HCT116 (cell line): Measurements from ENCODE around the gene NR2F1-AS1. TPM values are rescaled to one million over a fixed set of nuclear protein-coding genes. Genes with fewer than 3 reads are reported as not detected.
A peak's percentile ranks its signal among the peaks of the same experiment; 100 is the strongest.

Source experiments
- ATAC-seq: fragments of 200-7000 bp; cut with Tn5 transposase; 2 replicates; pipeline ENCODE4 v1.9.1; 2020; ENCODE audit warnings: mild to moderate bottlenecking, moderate library complexity
- BruUV-seq: library from RNA; stranded (reverse); fragments of 400-500 nt; replicated peaks from 2 replicates; lab custom pipeline; 2021; lab: Mats Ljungman, UMichigan
- CTCF ChIA-PET: fragments of 300-600 bp; sonication (Branson Sonifier 250); formaldehyde crosslinking; loops from one replicate; lab custom pipeline; 2021; ENCODE audit warnings: antibody characterized with exemption; lab: Charles Lee
- POLR2A ChIA-PET: fragments of 300-600, 350-600 bp; sonication (Branson Sonifier 250); formaldehyde crosslinking; loops from one replicate; lab custom pipeline; 2021; ENCODE audit warnings: antibody characterized with exemption; lab: Charles Lee
- RAD21 ChIA-PET, 2 experiments: fragments of 300-600 bp; sonication (Branson Sonifier 250); formaldehyde crosslinking; loops; one replicate each; lab custom pipeline; 2023; ENCODE audit warnings: low total read pairs in 2 of 2; ENCODE audit not compliant: uncharacterized antibody in 2 of 2, unreplicated experiment in 2 of 2, low non-redundant PET in 1 of 2; lab: Charles Lee
- DNase-seq: peaks from one replicate; pipeline ENCODE4 v3.0.0-alpha.2; 2010; ENCODE audit warnings: low read depth, low spot score
- H2AFZ ChIP-seq: fragments of 200-600 bp; shearing (Covaris generic), sonication (generic); 2 replicates; pipeline ENCODE4 v1.6.1; 2017; ENCODE audit warnings: low read depth, mixed run types, mixed read lengths, antibody characterized with exemption, low read length; ENCODE audit not compliant: poor library complexity, severe bottlenecking
- H3K27ac ChIP-seq: 2 replicates; pipeline ENCODE4 v1.5.1; 2012; ENCODE audit warnings: low read depth, low read length
- H3K27me3 ChIP-seq: fragments of 200-600 bp; sonication (generic); 2 replicates; pipeline ENCODE4 v1.6.1; 2016; ENCODE audit warnings: mixed run types, low read length, mixed read lengths; ENCODE audit not compliant: insufficient read depth
- H3K36me3 ChIP-seq, 2 experiments: fragments of 200-500 bp in 1 of 2; fragments of 200-600 bp in 1 of 2; sonication (Bioruptor generic) in 1 of 2; sonication (generic) in 1 of 2; 2 replicates each; pipeline versions ENCODE4 v1.5.1 to v1.6.1; 2014 to 2016; ENCODE audit warnings: low read length in 2 of 2, inconsistent platforms in 1 of 2, mixed read lengths in 1 of 2, mixed run types in 1 of 2; ENCODE audit not compliant: insufficient read depth in 2 of 2, control insufficient read depth in 1 of 2
- H3K4me1 ChIP-seq, 2 experiments: fragments of 200-600 bp in 1 of 2; sonication (generic) in 1 of 2; 2 replicates each; pipeline versions ENCODE4 v1.5.1 to v1.6.1; 2012 to 2017; ENCODE audit warnings: low read length in 2 of 2, inconsistent platforms in 1 of 2, mild to moderate bottlenecking in 1 of 2, mixed read lengths in 1 of 2, mixed run types in 1 of 2, moderate library complexity in 1 of 2; ENCODE audit not compliant: insufficient read depth in 2 of 2, control insufficient read depth in 1 of 2
- H3K4me2 ChIP-seq: fragments of 200-600 bp; sonication (generic); 2 replicates; pipeline ENCODE4 v1.6.1; 2017; ENCODE audit warnings: mixed run types, low read length, mixed read lengths
- H3K4me3 ChIP-seq, 2 experiments: fragments of 200-600 bp in 1 of 2; sonication (generic) in 1 of 2; replicated peaks in 1 of 2; 2 replicates each; pipeline ENCODE4 v1.5.1; 2011 to 2016; ENCODE audit warnings: low read length in 2 of 2, control low read depth in 1 of 2, low read depth in 1 of 2, mild to moderate bottlenecking in 1 of 2, mixed read lengths in 1 of 2, mixed run types in 1 of 2
- H3K79me2 ChIP-seq: fragments of 200-600 bp; sonication (generic); 2 replicates; pipeline ENCODE4 v1.6.1; 2017; ENCODE audit warnings: mild to moderate bottlenecking, mixed run types, low read length, moderate library complexity, mixed read lengths; ENCODE audit not compliant: insufficient read depth
- H3K9ac ChIP-seq: fragments of 200-600 bp; sonication (generic); 2 replicates; pipeline ENCODE4 v1.6.1; 2016; ENCODE audit warnings: low read length, mixed read lengths
- H3K9me2 ChIP-seq: fragments of 200-600 bp; sonication (generic), shearing (Covaris generic); 2 replicates; pipeline ENCODE4 v1.6.1; 2017; ENCODE audit warnings: mixed run types, mild to moderate bottlenecking, moderate library complexity; ENCODE audit not compliant: insufficient read depth
- H3K9me3 ChIP-seq, 2 experiments: fragments of 200-500 bp in 1 of 2; fragments of 200-600 bp in 1 of 2; sonication (Bioruptor generic) in 1 of 2; sonication (generic) in 1 of 2; 2 replicates each; pipeline ENCODE4 v1.6.1; 2014 to 2017; ENCODE audit warnings: low read length in 2 of 2, mixed read lengths in 2 of 2, inconsistent platforms in 1 of 2, low read depth in 1 of 2, mild to moderate bottlenecking in 1 of 2, mixed run types in 1 of 2, moderate library complexity in 1 of 2; ENCODE audit not compliant: control insufficient read depth in 1 of 2, insufficient read depth in 1 of 2
- H4K20me1 ChIP-seq: fragments of 200-600 bp; sonication (generic), shearing (Covaris generic); 2 replicates; pipeline ENCODE4 v1.6.1; 2017; ENCODE audit warnings: mixed run types, mild to moderate bottlenecking, moderate library complexity; ENCODE audit not compliant: insufficient read depth
- EGR1 ChIP-seq: IDR thresholded peaks from 2 replicates; pipeline ENCODE4 v1.6.1; 2012; ENCODE audit warnings: low read depth
- ELF1 ChIP-seq: IDR thresholded peaks from 2 replicates; pipeline ENCODE4 v1.6.1; 2012; ENCODE audit warnings: low read depth, borderline replicate concordance
- POLR2A ChIP-seq: IDR thresholded peaks from 2 replicates; pipeline ENCODE4 v1.7.0; 2011; ENCODE audit warnings: borderline replicate concordance; ENCODE audit not compliant: insufficient read depth, insufficient read length; ENCODE audit errors: extremely low read depth
- POLR2AphosphoS5 ChIP-seq: IDR thresholded peaks from 2 replicates; pipeline ENCODE4 v1.6.1; 2011; ENCODE audit warnings: mild to moderate bottlenecking, low read depth, low read length, moderate library complexity
- RAD21 ChIP-seq: IDR thresholded peaks from 2 replicates; pipeline ENCODE4 v1.6.1; 2012; ENCODE audit warnings: low read depth, mild to moderate bottlenecking
- SP1 ChIP-seq: IDR thresholded peaks from 2 replicates; pipeline ENCODE4 v1.6.1; 2012; ENCODE audit warnings: low read depth
- SRF ChIP-seq: IDR thresholded peaks from 2 replicates; pipeline ENCODE4 v1.6.1; 2012; ENCODE audit warnings: low read depth
- YY1 ChIP-seq: IDR thresholded peaks from 2 replicates; pipeline ENCODE4 v1.6.1; 2011; ENCODE audit warnings: low read length, low read depth, moderate library complexity, mild to moderate bottlenecking; ENCODE audit not compliant: insufficient replicate concordance; ENCODE audit errors: extremely low read depth
- intact Hi-C: fragments of 100-400 bp; cut with micrococcal nuclease; formaldehyde crosslinking; loops from 2 replicates; pipeline ENCODE4 v1.10.0; 2022
- total RNA-seq: library from RNA; stranded (reverse); gene quantifications from one replicate; pipeline ENCODE4 v1.2.1, GENCODE V29; 2021; ENCODE audit not compliant: unreplicated experiment
- TF ChIP-seq, protein P1 (sequence below), 3 experiments: fragments of 200-600 bp in 1 of 3; sonication (generic) in 1 of 3; IDR thresholded peaks in 2 of 3; conservative IDR thresholded peaks in 1 of 3; 2 replicates each; pipeline ENCODE4 v1.5.1; 2012 to 2017; ENCODE audit warnings: low read depth in 2 of 3, low read length in 2 of 3, antibody characterized with exemption in 1 of 3, borderline replicate concordance in 1 of 3, control low read depth in 1 of 3, mild to moderate bottlenecking in 1 of 3, mixed read lengths in 1 of 3, mixed run types in 1 of 3, moderate library complexity in 1 of 3; ENCODE audit not compliant: insufficient read depth in 1 of 3
- TF ChIP-seq, protein P2 (sequence below): IDR thresholded peaks from 2 replicates; pipeline ENCODE4 v1.6.1; 2012

NR2F1-AS1 gene
- total RNA-seq, 1 experiment from 2014 or later, result 20.1 TPM

DNA sequence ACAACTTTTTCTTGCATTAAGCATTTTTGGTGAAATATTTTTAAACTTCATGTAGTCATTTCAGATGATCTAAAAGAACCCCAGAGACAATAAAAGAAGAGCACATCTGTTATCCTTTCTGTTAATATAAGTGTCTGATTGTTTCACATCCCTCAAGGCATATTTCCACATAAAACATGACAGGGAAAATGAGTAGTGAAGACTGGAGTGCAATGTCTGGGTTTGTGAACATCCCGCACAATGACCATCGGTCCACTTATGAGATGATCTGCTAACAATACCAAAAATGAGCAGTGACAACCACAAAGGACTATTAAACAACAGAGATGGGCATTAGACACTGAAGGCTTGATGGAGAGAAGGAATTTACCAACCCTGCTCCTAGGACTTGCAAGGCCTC, 209.1 kb downstream of the NR2F1-AS1 start:
- Histone ChIP-seq H3K9me3 (no peaks in the 10 kb centered on the region), H3K27me3 (no peaks in the 10 kb centered on the region), H3K36me3 (no peaks in the 10 kb centered on the region), H3K9me2 (no peaks in the 10 kb centered on the region; the same call in 1 of the 2 replicates), H2AFZ (no peak overlapping the region), H4K20me1 (no peaks in the 10 kb centered on the region), H3K4me2 (no peak overlapping the region), H3K9ac (no peak overlapping the region), H3K79me2 (no peaks in the 10 kb centered on the region), H3K4me3 (no peak overlapping the region), H3K27ac (no peak overlapping the region), H3K4me1 (no peaks in the 10 kb centered on the region)
- CTCF ChIA-PET, result no interaction called here
- POLR2A ChIA-PET, result no interaction called here
- BruUV-seq, result no TSS peak
- DNase-seq (no peak), ATAC-seq (no peak)
- RAD21 ChIA-PET, result no interaction called here
- intact Hi-C loops, result no loop called here
- no peak for TF ChIP-seq SRF
- no peak for TF ChIP-seq POLR2AphosphoS5
- no peak for TF ChIP-seq RAD21
- no peak for TF ChIP-seq YY1
- TF ChIP-seq, protein P1, sequence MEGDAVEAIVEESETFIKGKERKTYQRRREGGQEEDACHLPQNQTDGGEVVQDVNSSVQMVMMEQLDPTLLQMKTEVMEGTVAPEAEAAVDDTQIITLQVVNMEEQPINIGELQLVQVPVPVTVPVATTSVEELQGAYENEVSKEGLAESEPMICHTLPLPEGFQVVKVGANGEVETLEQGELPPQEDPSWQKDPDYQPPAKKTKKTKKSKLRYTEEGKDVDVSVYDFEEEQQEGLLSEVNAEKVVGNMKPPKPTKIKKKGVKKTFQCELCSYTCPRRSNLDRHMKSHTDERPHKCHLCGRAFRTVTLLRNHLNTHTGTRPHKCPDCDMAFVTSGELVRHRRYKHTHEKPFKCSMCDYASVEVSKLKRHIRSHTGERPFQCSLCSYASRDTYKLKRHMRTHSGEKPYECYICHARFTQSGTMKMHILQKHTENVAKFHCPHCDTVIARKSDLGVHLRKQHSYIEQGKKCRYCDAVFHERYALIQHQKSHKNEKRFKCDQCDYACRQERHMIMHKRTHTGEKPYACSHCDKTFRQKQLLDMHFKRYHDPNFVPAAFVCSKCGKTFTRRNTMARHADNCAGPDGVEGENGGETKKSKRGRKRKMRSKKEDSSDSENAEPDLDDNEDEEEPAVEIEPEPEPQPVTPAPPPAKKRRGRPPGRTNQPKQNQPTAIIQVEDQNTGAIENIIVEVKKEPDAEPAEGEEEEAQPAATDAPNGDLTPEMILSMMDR (IDR thresholded peaks at IDR 0.05 in 2 of 3, conservative IDR thresholded peaks at IDR 0.05 in 1 of 3; ENCODE audit: borderline replicate concordance in 1 of 3, insufficient read depth in 1 of 3, low read depth in 2 of 3, low read length in 2 of 3), result no peak
- TF ChIP-seq ELF1, result no peak
- no peak for TF ChIP-seq POLR2A
- TF ChIP-seq, protein P2, sequence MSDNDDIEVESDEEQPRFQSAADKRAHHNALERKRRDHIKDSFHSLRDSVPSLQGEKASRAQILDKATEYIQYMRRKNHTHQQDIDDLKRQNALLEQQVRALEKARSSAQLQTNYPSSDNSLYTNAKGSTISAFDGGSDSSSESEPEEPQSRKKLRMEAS, result no peak

DNA sequence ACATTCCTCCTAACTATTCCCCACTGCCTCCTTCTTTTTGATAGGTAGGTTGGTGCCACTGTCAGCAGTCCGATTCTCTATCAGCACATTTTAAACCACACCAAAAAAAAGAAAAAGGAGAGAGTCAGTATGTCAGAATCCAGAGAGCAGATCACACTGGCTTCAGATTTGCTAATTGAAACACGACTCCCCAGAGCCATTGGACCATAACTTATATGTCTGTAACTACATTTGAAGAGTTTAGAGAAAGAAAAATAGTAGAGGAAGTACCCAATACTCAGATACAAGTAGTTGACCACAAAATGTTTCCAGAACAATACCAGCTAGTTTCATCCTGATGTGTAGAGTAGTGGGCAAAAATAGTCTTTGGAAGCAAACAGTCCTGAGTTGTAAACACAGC, 216.6 kb downstream of the NR2F1-AS1 start:
- no peak for TF ChIP-seq SP1
- TF ChIP-seq EGR1, result no peak
- BruUV-seq, result no TSS peak
- POLR2A ChIA-PET, result no interaction called here

More for the DNA sequence above, 216.6 kb downstream of the NR2F1-AS1 start:
- Histone ChIP-seq H4K20me1 (no peaks in the 10 kb centered on the region), H3K79me2 (no peaks in the 10 kb centered on the region), H3K4me2 (no peak overlapping the region), H3K36me3 (no peaks in the 10 kb centered on the region), H3K4me3 (no peak overlapping the region), H3K27ac (no peak overlapping the region), H2AFZ (peak overlapping the region; percentile 38), H3K9me3 (no peaks in the 10 kb centered on the region), H3K27me3 (no peaks in the 10 kb centered on the region), H3K4me1 (peaks cover 12 to 19% of the 10 kb centered on the region in 2 experiments), H3K9me2 (no peaks in the 10 kb centered on the region), H3K9ac (no peak overlapping the region)
- DNase-seq (no peak), ATAC-seq (no peak)
- ChIA-PET RAD21 (no interaction called here), CTCF (no interaction called here)
- intact Hi-C loops, result no loop called here
